Ascending aorta (tissue), 2 donors: ENCODE measurements around the gene EXOC1L. TPM values are rescaled to one million over a fixed set of nuclear protein-coding genes. Genes with fewer than 3 reads are reported as not detected.

Source experiments
- DNase-seq, 2 donors: peaks; one replicate each; pipeline ENCODE4 v3.0.0-alpha.2; 2019; ENCODE audit warnings: low spot score in 2 of 2
- H3K27ac ChIP-seq, 2 donors: fragments of 200-600 bp; sonication (generic); one replicate each; pipeline ENCODE4 v1.5.1; 2016 to 2017; ENCODE audit warnings: mild to moderate bottlenecking in 1 of 2
- H3K27me3 ChIP-seq: fragments of 200-600 bp; sonication (generic); one replicate; pipeline ENCODE4 v1.5.1; 2017
- H3K36me3 ChIP-seq, 2 donors: fragments of 200-600 bp; sonication (generic); one replicate each; pipeline ENCODE4 v1.5.1; 2016
- H3K4me1 ChIP-seq, 2 donors: fragments of 200-600 bp; sonication (generic); one replicate each; pipeline ENCODE4 v1.5.1; 2016 to 2017; ENCODE audit warnings: mild to moderate bottlenecking in 1 of 2
- H3K4me3 ChIP-seq, 2 donors: fragments of 200-600 bp; sonication (generic); one replicate each; pipeline ENCODE4 v1.5.1; 2016 to 2017; ENCODE audit warnings: mild to moderate bottlenecking in 1 of 2
- H3K9me3 ChIP-seq, 2 donors: fragments of 200-600 bp; sonication (generic); one replicate each; pipeline ENCODE4 v1.5.1; 2016
- intact Hi-C: fragments of 100-400 bp; cut with DNase I; formaldehyde crosslinking; loops from one replicate; pipeline ENCODE4 v1.15.1; 2023
- total RNA-seq: library from RNA; depleted of rRNA; stranded (reverse); fragments of >200 nt; gene quantifications from one replicate; pipeline ENCODE4 v1.1.0, GENCODE V29; 2016
- TF ChIP-seq, protein P1 (sequence below), 3 experiments: fragments of 200-600 bp in 2 of 3; fragments of 450-650 bp in 1 of 3; sonication (generic) in 2 of 3; IDR thresholded peaks; one replicate each; pipeline ENCODE4 v1.5.1; 2016 to 2019; ENCODE audit warnings: antibody characterized with exemption in 3 of 3, mild to moderate bottlenecking in 1 of 3, moderate library complexity in 1 of 3

The EXOC1L gene
- total RNA-seq, 1 donor from 2014 or later, result not detected

DNA sequence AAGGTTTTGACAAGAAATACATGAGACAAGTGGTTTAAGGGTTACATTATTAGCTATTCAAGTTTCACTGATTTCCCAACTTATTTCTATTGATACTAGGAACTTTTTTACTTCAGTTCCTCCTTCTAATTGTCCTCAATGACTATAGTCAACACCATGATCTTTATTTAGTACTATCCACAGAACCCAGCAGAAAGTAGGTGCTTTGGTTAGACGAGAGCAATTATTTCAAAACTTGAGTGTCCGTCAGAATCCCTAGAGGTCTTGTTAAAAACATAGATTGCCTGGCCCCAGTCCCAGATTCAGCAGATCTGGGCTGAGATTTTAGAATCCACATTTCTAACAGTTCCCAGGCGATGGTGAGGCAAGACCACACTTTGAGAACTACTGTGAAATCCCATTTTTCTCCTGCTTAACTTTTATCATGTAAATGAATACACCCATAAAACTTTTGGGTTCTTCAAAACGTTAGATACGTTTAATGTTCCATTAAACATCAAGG is 51.8 kb downstream of the EXOC1L start:
- intact Hi-C loops, result no loop called here
- H3K36me3 ChIP-seq, result peaks cover 34 to 54% of the 10 kb centered on the region in 2 donors
- no peak for DNase-seq
- H3K27me3 ChIP-seq, result no peaks in the 10 kb centered on the region
- TF ChIP-seq, protein P1, sequence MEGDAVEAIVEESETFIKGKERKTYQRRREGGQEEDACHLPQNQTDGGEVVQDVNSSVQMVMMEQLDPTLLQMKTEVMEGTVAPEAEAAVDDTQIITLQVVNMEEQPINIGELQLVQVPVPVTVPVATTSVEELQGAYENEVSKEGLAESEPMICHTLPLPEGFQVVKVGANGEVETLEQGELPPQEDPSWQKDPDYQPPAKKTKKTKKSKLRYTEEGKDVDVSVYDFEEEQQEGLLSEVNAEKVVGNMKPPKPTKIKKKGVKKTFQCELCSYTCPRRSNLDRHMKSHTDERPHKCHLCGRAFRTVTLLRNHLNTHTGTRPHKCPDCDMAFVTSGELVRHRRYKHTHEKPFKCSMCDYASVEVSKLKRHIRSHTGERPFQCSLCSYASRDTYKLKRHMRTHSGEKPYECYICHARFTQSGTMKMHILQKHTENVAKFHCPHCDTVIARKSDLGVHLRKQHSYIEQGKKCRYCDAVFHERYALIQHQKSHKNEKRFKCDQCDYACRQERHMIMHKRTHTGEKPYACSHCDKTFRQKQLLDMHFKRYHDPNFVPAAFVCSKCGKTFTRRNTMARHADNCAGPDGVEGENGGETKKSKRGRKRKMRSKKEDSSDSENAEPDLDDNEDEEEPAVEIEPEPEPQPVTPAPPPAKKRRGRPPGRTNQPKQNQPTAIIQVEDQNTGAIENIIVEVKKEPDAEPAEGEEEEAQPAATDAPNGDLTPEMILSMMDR (IDR thresholded peaks at IDR 0.05), result no peak
- H3K27ac ChIP-seq, result no peak overlapping the region
- no peaks in the 10 kb centered on the region for H3K9me3 ChIP-seq
- H3K4me3 ChIP-seq, result no peak overlapping the region
- peaks cover 2 to 5% of the 10 kb centered on the region in 2 donors for H3K4me1 ChIP-seq

DNA sequence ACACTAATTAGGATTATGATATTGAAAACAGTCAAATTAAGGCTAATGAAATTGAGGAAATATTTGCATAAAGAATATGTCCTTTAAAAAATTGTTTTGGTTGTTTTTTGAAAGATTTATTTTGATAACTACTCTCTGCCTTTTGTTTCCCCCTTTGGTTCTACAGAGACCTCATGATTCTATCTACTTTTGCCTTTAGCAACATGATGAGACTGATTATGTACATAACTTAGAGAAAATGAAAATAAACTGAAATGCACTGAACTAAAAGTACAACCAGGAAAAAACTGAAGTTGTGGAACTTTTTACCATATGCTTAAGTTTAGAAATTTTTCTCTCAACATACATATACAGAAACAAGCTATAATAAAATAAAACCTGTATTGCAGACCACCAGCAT is 55.2 kb downstream of the EXOC1L start:
- H3K4me1 ChIP-seq, result peaks cover 0 to 3% of the 10 kb centered on the region in 2 donors
- no peak overlapping the region for H3K27ac ChIP-seq
- intact Hi-C loops, result no loop called here
- no peak overlapping the region for H3K4me3 ChIP-seq
- no peak for DNase-seq
- H3K27me3 ChIP-seq, result no peaks in the 10 kb centered on the region
- H3K9me3 ChIP-seq, result no peaks in the 10 kb centered on the region
- peaks cover 39 to 60% of the 10 kb centered on the region in 2 donors for H3K36me3 ChIP-seq
- TF ChIP-seq, protein P1 (IDR thresholded peaks at IDR 0.05), result no peak

DNA sequence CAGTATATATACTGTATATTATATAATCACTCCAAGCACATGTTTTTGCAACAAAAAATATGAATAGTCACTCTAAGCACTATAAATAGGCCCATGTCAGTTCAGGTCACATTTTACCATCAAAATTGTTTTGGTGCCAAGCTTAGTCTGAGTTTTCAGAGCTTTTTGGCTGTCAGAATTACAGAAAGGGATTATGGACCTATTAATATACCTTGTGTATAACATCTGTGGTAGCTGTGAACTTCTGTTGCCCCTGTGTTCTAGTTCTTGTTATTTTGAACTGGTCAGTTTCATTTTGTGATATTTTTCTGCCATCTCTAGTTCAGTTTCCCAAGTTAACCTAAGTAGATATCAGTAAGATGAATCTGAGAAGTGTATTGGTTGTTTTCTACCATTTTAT is 56.8 kb downstream of the EXOC1L start:
- H3K9me3 ChIP-seq, result no peaks in the 10 kb centered on the region
- TF ChIP-seq, protein P1 (IDR thresholded peaks at IDR 0.05), result no peak
- no peak overlapping the region for H3K4me3 ChIP-seq
- peaks cover 0 to 3% of the 10 kb centered on the region in 2 donors for H3K4me1 ChIP-seq
- H3K27ac ChIP-seq, result no peak overlapping the region
- no peak for DNase-seq
- intact Hi-C loops, result no loop called here
- peaks cover 33 to 55% of the 10 kb centered on the region in 2 donors for H3K36me3 ChIP-seq
- H3K27me3 ChIP-seq, result no peaks in the 10 kb centered on the region

DNA sequence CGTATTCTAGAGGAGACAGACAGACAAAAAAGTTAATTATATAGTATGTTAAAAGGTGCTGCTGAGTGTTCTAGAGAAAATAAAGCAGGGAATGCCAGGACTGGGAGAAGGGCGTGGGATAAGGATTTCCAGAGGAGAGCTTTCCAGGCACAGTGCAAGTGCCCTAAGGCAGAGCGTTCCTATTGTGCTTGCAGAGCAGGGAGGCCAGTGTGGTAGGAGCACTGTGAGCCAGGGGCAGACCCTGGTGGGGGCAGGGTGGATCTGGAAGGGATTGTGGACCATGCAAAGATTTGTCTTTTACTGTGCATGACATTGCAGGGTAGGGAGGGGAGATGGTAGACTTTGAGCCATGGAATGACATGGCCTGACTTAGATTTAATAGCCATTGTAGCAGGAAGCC is 59.6 kb downstream of the EXOC1L start:
- H3K27ac ChIP-seq, result no peak overlapping the region
- no peak overlapping the region for H3K4me3 ChIP-seq
- H3K9me3 ChIP-seq, result no peaks in the 10 kb centered on the region
- H3K4me1 ChIP-seq, result peaks cover 0 to 3% of the 10 kb centered on the region in 2 donors
- DNase-seq, result no peak
- intact Hi-C loops, result no loop called here
- H3K27me3 ChIP-seq, result no peaks in the 10 kb centered on the region
- TF ChIP-seq, protein P1 (IDR thresholded peaks at IDR 0.05), result no peak
- H3K36me3 ChIP-seq, result peaks cover 26 to 62% of the 10 kb centered on the region in 2 donors

DNA sequence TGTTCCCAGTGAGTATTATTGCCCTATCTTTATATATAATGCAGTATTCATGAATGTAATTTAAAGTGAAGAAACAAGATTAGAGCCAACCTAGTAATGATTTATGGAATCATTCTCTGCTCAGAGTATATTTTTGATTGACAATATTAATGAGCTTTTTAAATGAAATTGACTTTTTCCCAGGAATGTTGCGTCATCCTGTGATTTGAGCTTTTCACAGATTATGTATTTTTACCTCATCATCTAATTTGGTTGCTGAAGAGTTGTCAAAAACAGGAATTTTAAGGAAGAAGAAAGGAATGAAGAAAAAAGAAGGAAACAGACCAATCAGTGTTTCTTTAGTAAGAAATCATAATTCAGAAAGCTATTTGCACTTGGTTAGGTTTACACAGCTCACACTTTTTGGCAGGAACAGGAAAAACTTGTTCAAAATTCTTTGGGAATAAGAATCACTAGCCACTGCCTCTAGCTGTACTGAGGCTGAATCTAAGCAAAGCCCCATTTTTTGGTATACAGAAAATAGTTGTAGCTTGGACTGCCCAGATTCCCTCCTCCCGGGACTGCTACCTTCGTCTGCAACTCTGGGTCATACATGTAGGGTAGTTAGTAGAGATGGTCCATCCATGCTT is 61.2 kb downstream of the EXOC1L start:
- TF ChIP-seq, protein P1 (IDR thresholded peaks at IDR 0.05), result no peak
- H3K27ac ChIP-seq, result no peak overlapping the region
- H3K9me3 ChIP-seq, result no peaks in the 10 kb centered on the region
- intact Hi-C loops, result no loop called here
- no peak overlapping the region for H3K4me3 ChIP-seq
- H3K4me1 ChIP-seq, result peaks cover 0 to 3% of the 10 kb centered on the region in 2 donors
- no peak for DNase-seq
- no peaks in the 10 kb centered on the region for H3K27me3 ChIP-seq
- peaks cover 26 to 56% of the 10 kb centered on the region in 2 donors for H3K36me3 ChIP-seq
